Naive B cell (primary cell): ENCODE results near the gene EGFR. TPM values are rescaled to one million over a fixed set of nuclear protein-coding genes. Genes with fewer than 3 reads are reported as not detected.
"Not testable (repeated sequence)": the region's sequence is repeated elsewhere in the genome, so short reads cannot be mapped to it uniquely, and the experiment has no call there.

ENCODE experiments used
- ATAC-seq, 2 donors: fragments of 150-1000 bp; cut with Tn5 transposase; 2 replicates each; pipeline ENCODE4 v1.10.0; 2021; ENCODE audit warnings: low read depth in 2 of 2, mild to moderate bottlenecking in 2 of 2, moderate library complexity in 2 of 2
- DNase-seq: peaks from one replicate; pipeline ENCODE4 v3.0.0; 2022
- H3K27ac Mint-ChIP-seq, 6 donors: one replicate each; pipeline ENCODE4 v1.8.0; 2020 to 2022; ENCODE audit warnings: mild to moderate bottlenecking in 6 of 6, mixed read lengths in 6 of 6, moderate library complexity in 5 of 6, inconsistent platforms in 2 of 6
- H3K27me3 Mint-ChIP-seq, 3 donors: one replicate each; pipeline ENCODE4 v1.8.0; 2021 to 2022; ENCODE audit warnings: mixed read lengths in 3 of 3, mild to moderate bottlenecking in 1 of 3
- H3K36me3 Mint-ChIP-seq, 2 donors: one replicate each; pipeline ENCODE4 v1.8.0; 2020 to 2022; ENCODE audit warnings: mixed read lengths in 2 of 2, inconsistent platforms in 1 of 2, mild to moderate bottlenecking in 1 of 2
- H3K4me1 Mint-ChIP-seq, 3 donors: one replicate each; pipeline ENCODE4 v1.8.0; 2020 to 2022; ENCODE audit warnings: mixed read lengths in 3 of 3, inconsistent platforms in 1 of 3, mild to moderate bottlenecking in 1 of 3, moderate library complexity in 1 of 3
- H3K4me3 Mint-ChIP-seq, 8 donors: one replicate each; pipeline ENCODE4 v1.8.0; 2020 to 2022; ENCODE audit warnings: mild to moderate bottlenecking in 8 of 8, mixed read lengths in 8 of 8, moderate library complexity in 8 of 8, inconsistent platforms in 2 of 8
- H3K9me3 Mint-ChIP-seq, 7 donors: one replicate each; pipeline ENCODE4 v1.8.0; 2020 to 2022; ENCODE audit warnings: mixed read lengths in 7 of 7, mild to moderate bottlenecking in 5 of 7, inconsistent platforms in 2 of 7, moderate library complexity in 1 of 7
- polyA plus RNA-seq, 6 donors: library from polyadenylated mRNA; unstranded; fragments of 300-500 nt; fragmentation: Illumina TruSeq; gene quantifications; one replicate each; pipeline ENCODE4 v1.2.3, GENCODE V29; 2021; ENCODE audit warnings: low read depth in 6 of 6

The EGFR gene
- polyA plus RNA-seq, 6 donors from 2014 or later: not detected

GRCh38 chr7:55156919-55157763 is 138.3 kb downstream of the EGFR start:
- Mint-ChIP-seq H3K27ac (peak overlapping the region in 1 of 6 donors; percentile 24), H3K4me3 (no peak overlapping the region), H3K9me3 (peaks cover 0 to 4% (median 0%) of the 10 kb centered on the region in 7 donors), H3K36me3 (no peaks in the 10 kb centered on the region), H3K4me1 (no peaks in the 10 kb centered on the region), H3K27me3 (peaks cover 0 to 6% (median 0%) of the 10 kb centered on the region in 3 donors)
- DNase-seq (no peak), ATAC-seq (no peak)

GRCh38 chr7:55157764-55158105 is 138.9 kb downstream of the EGFR start:
- H3K4me3 Mint-ChIP-seq: no peak overlapping the region
- no peaks in the 10 kb centered on the region for H3K36me3 Mint-ChIP-seq
- no peak for DNase-seq
- H3K4me1 Mint-ChIP-seq: no peaks in the 10 kb centered on the region
- H3K27me3 Mint-ChIP-seq: peaks cover 0 to 6% (median 0%) of the 10 kb centered on the region in 3 donors
- no peak for ATAC-seq
- H3K9me3 Mint-ChIP-seq: peaks cover 0 to 4% (median 0%) of the 10 kb centered on the region in 7 donors
- H3K27ac Mint-ChIP-seq: no peak overlapping the region

- peaks cover 0 to 6% (median 0%) of the 10 kb centered on the region in 3 donors for H3K27me3 Mint-ChIP-seq
- no peak overlapping the region for H3K4me3 Mint-ChIP-seq
- no peak for DNase-seq
- H3K36me3 Mint-ChIP-seq: no peaks in the 10 kb centered on the region
- no peak overlapping the region for H3K27ac Mint-ChIP-seq
- ATAC-seq: no peak
- peaks cover 0 to 4% (median 0%) of the 10 kb centered on the region in 7 donors for H3K9me3 Mint-ChIP-seq
- H3K4me1 Mint-ChIP-seq: no peaks in the 10 kb centered on the region
Observed at GRCh38 chr7:55158541-55159382, 139.9 kb downstream of the EGFR start.

- Mint-ChIP-seq H3K27ac (no peak overlapping the region), H3K27me3 (peaks cover 0 to 6% (median 0%) of the 10 kb centered on the region in 3 donors), H3K4me3 (no peak overlapping the region), H3K4me1 (no peaks in the 10 kb centered on the region), H3K9me3 (peaks cover 0 to 4% (median 0%) of the 10 kb centered on the region in 7 donors), H3K36me3 (no peaks in the 10 kb centered on the region)
- DNase-seq (no peak), ATAC-seq (no peak)
Observed at GRCh38 chr7:55160539-55160938, 141.7 kb downstream of the EGFR start.

GRCh38 chr7:55161154-55161687 is 142.4 kb downstream of the EGFR start:
- H3K9me3 Mint-ChIP-seq: peaks cover 0 to 4% (median 0%) of the 10 kb centered on the region in 7 donors
- ATAC-seq: no peak
- no peak overlapping the region for H3K27ac Mint-ChIP-seq
- no peak overlapping the region for H3K4me3 Mint-ChIP-seq
- peaks cover 0 to under 1% of the 10 kb centered on the region in 2 donors for H3K36me3 Mint-ChIP-seq
- DNase-seq: no peak
- no peaks in the 10 kb centered on the region for H3K4me1 Mint-ChIP-seq
- H3K27me3 Mint-ChIP-seq: peaks cover 0 to 6% (median 0%) of the 10 kb centered on the region in 3 donors

GRCh38 chr7:55162476-55162875 is 143.7 kb downstream of the EGFR start:
- no peaks in the 10 kb centered on the region for H3K4me1 Mint-ChIP-seq
- ATAC-seq (no peak), DNase-seq (no peak)
- H3K36me3 Mint-ChIP-seq: peaks cover 0 to 13% of the 10 kb centered on the region in 2 donors
- no peak overlapping the region for H3K4me3 Mint-ChIP-seq
- H3K9me3 Mint-ChIP-seq: peaks cover 0 to 13% (median 1%) of the 10 kb centered on the region in 7 donors
- H3K27me3 Mint-ChIP-seq: peaks cover 0 to 6% (median 0%) of the 10 kb centered on the region in 3 donors
- H3K27ac Mint-ChIP-seq: no peak overlapping the region

DNA sequence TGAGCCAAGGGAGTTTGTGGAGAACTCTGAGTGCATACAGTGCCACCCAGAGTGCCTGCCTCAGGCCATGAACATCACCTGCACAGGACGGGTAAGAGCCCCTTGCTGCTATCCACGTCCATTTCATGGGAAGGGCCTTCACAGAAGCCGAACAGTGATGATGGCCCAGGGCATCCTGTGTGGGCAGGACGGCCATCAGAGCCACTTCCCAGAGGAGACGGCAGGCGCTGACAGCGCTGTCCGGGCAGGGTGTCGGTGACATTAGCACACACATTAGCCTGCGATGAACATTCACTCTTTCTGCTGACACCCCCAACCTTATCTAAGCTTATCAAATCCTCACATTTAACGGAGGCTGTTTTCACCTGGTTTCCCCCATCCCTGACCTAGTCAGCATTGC is 144.9 kb downstream of the EGFR start:
- no peaks in the 10 kb centered on the region for H3K27me3 Mint-ChIP-seq

GRCh38 chr7:55164527-55164926 is 145.7 kb downstream of the EGFR start:
- ATAC-seq (no peak), DNase-seq (no peak)
- no peak overlapping the region for H3K27ac Mint-ChIP-seq
- H3K36me3 Mint-ChIP-seq: peaks cover 0 to 14% of the 10 kb centered on the region in 2 donors
- peaks cover 0 to 16% (median 0%) of the 10 kb centered on the region in 7 donors for H3K9me3 Mint-ChIP-seq
- H3K4me1 Mint-ChIP-seq: no peaks in the 10 kb centered on the region
- H3K4me3 Mint-ChIP-seq: no peak overlapping the region
- no peaks in the 10 kb centered on the region for H3K27me3 Mint-ChIP-seq

More for the DNA sequence above, 144.9 kb downstream of the EGFR start:
- Mint-ChIP-seq H3K4me3 (no peak overlapping the region), H3K9me3 (peaks cover 0 to 15% (median 1%) of the 10 kb centered on the region in 7 donors), H3K4me1 (no peaks in the 10 kb centered on the region), H3K36me3 (peaks cover 0 to 14% of the 10 kb centered on the region in 2 donors), H3K27ac (no peak overlapping the region)
- ATAC-seq (no peak), DNase-seq (no peak)

- no peak for ATAC-seq
- peaks cover 0 to 1% (median under 1%) of the 10 kb centered on the region in 3 donors for H3K27me3 Mint-ChIP-seq
- H3K4me1 Mint-ChIP-seq: no peaks in the 10 kb centered on the region
- peaks cover 0 to 20% (median 3%) of the 10 kb centered on the region in 7 donors for H3K9me3 Mint-ChIP-seq
- no peak overlapping the region for H3K4me3 Mint-ChIP-seq
- no peak for DNase-seq
- no peak overlapping the region for H3K27ac Mint-ChIP-seq
- peaks cover 0 to 14% of the 10 kb centered on the region in 2 donors for H3K36me3 Mint-ChIP-seq
Observed at GRCh38 chr7:55165176-55165861, 146.5 kb downstream of the EGFR start.

- H3K4me1 Mint-ChIP-seq, ATAC-seq, H3K4me3 Mint-ChIP-seq, H3K27ac Mint-ChIP-seq, DNase-seq: not testable (repeated sequence)
- Mint-ChIP-seq H3K9me3 (peaks cover 0 to 29% (median 3%) of the 10 kb centered on the region in 7 donors), H3K36me3 (peaks cover 0 to 14% of the 10 kb centered on the region in 2 donors), H3K27me3 (peaks cover 0 to 14% (median 5%) of the 10 kb centered on the region in 3 donors)
Observed at GRCh38 chr7:55167296-55167695, 148.5 kb downstream of the EGFR start.

DNA sequence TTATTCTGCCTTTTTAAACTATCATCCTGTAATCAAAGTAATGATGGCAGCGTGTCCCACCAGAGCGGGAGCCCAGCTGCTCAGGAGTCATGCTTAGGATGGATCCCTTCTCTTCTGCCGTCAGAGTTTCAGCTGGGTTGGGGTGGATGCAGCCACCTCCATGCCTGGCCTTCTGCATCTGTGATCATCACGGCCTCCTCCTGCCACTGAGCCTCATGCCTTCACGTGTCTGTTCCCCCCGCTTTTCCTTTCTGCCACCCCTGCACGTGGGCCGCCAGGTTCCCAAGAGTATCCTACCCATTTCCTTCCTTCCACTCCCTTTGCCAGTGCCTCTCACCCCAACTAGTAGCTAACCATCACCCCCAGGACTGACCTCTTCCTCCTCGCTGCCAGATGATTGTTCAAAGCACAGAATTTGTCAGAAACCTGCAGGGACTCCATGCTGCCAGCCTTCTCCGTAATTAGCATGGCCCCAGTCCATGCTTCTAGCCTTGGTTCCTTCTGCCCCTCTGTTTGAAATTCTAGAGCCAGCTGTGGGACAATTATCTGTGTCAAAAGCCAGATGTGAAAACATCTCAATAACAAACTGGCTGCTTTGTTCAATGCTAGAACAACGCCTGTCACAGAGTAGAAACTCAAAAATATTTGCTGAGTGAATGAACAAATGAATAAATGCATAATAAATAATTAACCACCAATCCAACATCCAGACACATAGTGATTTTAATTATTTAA is 151.7 kb downstream of the EGFR start:
- Mint-ChIP-seq H3K4me3 (peak overlapping the region in 1 of 8 donors; percentile 69), H3K27me3 (peaks cover 0 to 16% (median 5%) of the 10 kb centered on the region in 3 donors), H3K36me3 (peaks cover 0 to 14% of the 10 kb centered on the region in 2 donors), H3K4me1 (no peaks in the 10 kb centered on the region), H3K27ac (peak overlapping the region in 1 of 6 donors; percentile 86), H3K9me3 (peaks cover 0 to 29% (median 3%) of the 10 kb centered on the region in 7 donors)
- ATAC-seq (no peak), DNase-seq (no peak)

- no peaks in the 10 kb centered on the region for H3K4me1 Mint-ChIP-seq
- DNase-seq (no peak), ATAC-seq (no peak)
- peaks cover 0 to 16% (median 5%) of the 10 kb centered on the region in 3 donors for H3K27me3 Mint-ChIP-seq
- H3K4me3 Mint-ChIP-seq: no peak overlapping the region
- peaks cover 0 to 29% (median 3%) of the 10 kb centered on the region in 7 donors for H3K9me3 Mint-ChIP-seq
- H3K27ac Mint-ChIP-seq: peak overlapping the region in 1 of 6 donors; percentile 44
- H3K36me3 Mint-ChIP-seq: peaks cover 0 to 14% of the 10 kb centered on the region in 2 donors
Observed at GRCh38 chr7:55171157-55171556, 152.3 kb downstream of the EGFR start.
